Measurements from ENCODE around the gene HSF2BP. TPM values are rescaled to one million over a fixed set of nuclear protein-coding genes. Genes with fewer than 3 reads are reported as not detected.

Gene HSF2BP
- polyA plus RNA-seq, 1 donor from 2014 or later: 0.89 TPM

DNA sequence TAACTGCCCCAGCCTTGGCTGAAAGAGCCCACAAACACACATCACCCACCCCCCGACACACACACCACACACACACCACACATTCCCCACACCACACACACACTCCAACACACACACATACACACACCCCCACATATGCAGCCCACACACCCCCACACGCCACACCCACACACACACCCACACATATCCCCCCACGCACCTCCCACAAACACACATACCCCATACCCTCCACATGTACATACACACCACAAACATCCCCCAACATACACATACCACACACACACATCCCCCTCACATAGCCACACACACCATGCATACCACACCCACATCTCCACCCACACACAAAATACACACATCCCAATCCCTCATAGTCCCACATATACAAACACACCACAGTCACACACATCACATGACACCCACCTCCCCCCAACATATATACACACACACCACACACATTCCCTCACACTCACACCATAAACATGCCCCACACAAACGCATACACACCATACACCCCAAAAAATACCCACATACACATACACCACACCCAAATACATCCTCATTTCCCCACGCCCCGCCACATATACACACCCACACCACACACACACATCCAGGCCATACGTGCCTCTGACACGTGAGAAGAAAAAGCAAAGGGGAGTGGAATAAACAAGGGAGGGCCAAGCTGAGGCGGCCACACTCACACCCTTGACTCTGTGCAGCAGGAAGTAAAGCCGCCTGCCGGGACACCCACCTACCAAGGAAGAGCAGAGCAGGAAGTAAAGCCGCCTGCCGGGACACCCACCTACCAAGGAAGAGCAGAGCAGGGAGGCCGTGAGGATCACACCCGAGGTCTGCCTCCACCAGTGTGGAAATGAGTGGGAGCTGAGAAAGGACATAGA lies 53.7 kb downstream of the HSF2BP start:
- Histone ChIP-seq H3K4me3 (ENCODE audit: low read length) (no peak overlapping the region), H3K9ac (ENCODE audit: low read length) (no peak overlapping the region), H3K36me3 (ENCODE audit: insufficient read depth, low read length) (no peaks in the 10 kb centered on the region), H3K4me2 (ENCODE audit: low read length) (no peak overlapping the region), H3K27ac (ENCODE audit: low read length) (no peak overlapping the region), H3K9me3 (ENCODE audit: low read length) (no peaks in the 10 kb centered on the region), H3K79me2 (replicated peaks; ENCODE audit: insufficient read depth, low read length) (no peaks in the 10 kb centered on the region), H3F3A (ENCODE audit: insufficient read depth, low read length, poor library complexity, severe bottlenecking) (no peaks in the 10 kb centered on the region), H3K27me3 (ENCODE audit: insufficient read depth, low read depth, low read length) (no peaks in the 10 kb centered on the region), H4K20me1 (ENCODE audit: insufficient read depth) (no peaks in the 10 kb centered on the region), H2AFZ (ENCODE audit: low read depth, low read length) (no peak overlapping the region), H3K9me2 (ENCODE audit: insufficient read depth, low read length) (no peaks in the 10 kb centered on the region)
- no peak for TF ChIP-seq RAD21 (conservative IDR thresholded peaks at IDR 0.05)
- no peak for TF ChIP-seq SMC3 (conservative IDR thresholded peaks at IDR 0.05; ENCODE audit: poor library complexity)
- TF ChIP-seq, protein P1, sequence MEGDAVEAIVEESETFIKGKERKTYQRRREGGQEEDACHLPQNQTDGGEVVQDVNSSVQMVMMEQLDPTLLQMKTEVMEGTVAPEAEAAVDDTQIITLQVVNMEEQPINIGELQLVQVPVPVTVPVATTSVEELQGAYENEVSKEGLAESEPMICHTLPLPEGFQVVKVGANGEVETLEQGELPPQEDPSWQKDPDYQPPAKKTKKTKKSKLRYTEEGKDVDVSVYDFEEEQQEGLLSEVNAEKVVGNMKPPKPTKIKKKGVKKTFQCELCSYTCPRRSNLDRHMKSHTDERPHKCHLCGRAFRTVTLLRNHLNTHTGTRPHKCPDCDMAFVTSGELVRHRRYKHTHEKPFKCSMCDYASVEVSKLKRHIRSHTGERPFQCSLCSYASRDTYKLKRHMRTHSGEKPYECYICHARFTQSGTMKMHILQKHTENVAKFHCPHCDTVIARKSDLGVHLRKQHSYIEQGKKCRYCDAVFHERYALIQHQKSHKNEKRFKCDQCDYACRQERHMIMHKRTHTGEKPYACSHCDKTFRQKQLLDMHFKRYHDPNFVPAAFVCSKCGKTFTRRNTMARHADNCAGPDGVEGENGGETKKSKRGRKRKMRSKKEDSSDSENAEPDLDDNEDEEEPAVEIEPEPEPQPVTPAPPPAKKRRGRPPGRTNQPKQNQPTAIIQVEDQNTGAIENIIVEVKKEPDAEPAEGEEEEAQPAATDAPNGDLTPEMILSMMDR (IDR thresholded peaks at IDR 0.05; ENCODE audit: poor library complexity, severe bottlenecking): no peak
- TF ChIP-seq REST (IDR thresholded peaks at IDR 0.05; ENCODE audit: borderline replicate concordance): no peak
- TF ChIP-seq POLR2AphosphoS5 (IDR thresholded peaks at IDR 0.05): no peak

- Histone ChIP-seq H3K9me3 (ENCODE audit: low read length) (no peaks in the 10 kb centered on the region), H2AFZ (ENCODE audit: low read depth, low read length) (no peak overlapping the region), H3K36me3 (ENCODE audit: insufficient read depth, low read length) (no peaks in the 10 kb centered on the region), H3K27ac (ENCODE audit: low read length) (no peak overlapping the region), H3K79me2 (replicated peaks; ENCODE audit: insufficient read depth, low read length) (no peaks in the 10 kb centered on the region), H4K20me1 (ENCODE audit: insufficient read depth) (no peaks in the 10 kb centered on the region), H3K9me2 (ENCODE audit: insufficient read depth, low read length) (no peaks in the 10 kb centered on the region), H3F3A (ENCODE audit: insufficient read depth, low read length, poor library complexity, severe bottlenecking) (no peaks in the 10 kb centered on the region), H3K27me3 (ENCODE audit: insufficient read depth, low read depth, low read length) (no peaks in the 10 kb centered on the region), H3K4me3 (ENCODE audit: low read length) (no peak overlapping the region), H3K9ac (ENCODE audit: low read length) (no peak overlapping the region), H3K4me2 (ENCODE audit: low read length) (no peak overlapping the region)
- no peak for TF ChIP-seq TAF1 (IDR thresholded peaks at IDR 0.05; ENCODE audit: low read depth)
- TF ChIP-seq, protein P1 (IDR thresholded peaks at IDR 0.05; ENCODE audit: poor library complexity, severe bottlenecking): no peak
These were observed 54.6 kb downstream of the HSF2BP start for GRCh38 chr21:43604505-43605204.
